ENCODE measurements around the gene VRK3. TPM values are rescaled to one million over a fixed set of nuclear protein-coding genes. Genes with fewer than 3 reads are reported as not detected.
"Not testable (repeated sequence)": the region's sequence is repeated elsewhere in the genome, so short reads cannot be mapped to it uniquely, and the experiment has no call there.

The VRK3 gene, protein sequence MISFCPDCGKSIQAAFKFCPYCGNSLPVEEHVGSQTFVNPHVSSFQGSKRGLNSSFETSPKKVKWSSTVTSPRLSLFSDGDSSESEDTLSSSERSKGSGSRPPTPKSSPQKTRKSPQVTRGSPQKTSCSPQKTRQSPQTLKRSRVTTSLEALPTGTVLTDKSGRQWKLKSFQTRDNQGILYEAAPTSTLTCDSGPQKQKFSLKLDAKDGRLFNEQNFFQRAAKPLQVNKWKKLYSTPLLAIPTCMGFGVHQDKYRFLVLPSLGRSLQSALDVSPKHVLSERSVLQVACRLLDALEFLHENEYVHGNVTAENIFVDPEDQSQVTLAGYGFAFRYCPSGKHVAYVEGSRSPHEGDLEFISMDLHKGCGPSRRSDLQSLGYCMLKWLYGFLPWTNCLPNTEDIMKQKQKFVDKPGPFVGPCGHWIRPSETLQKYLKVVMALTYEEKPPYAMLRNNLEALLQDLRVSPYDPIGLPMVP
- total RNA-seq (2014; rRNA removed; shearing (Covaris generic)), result 18.2 and 22.7 TPM in 2 replicates

DNA sequence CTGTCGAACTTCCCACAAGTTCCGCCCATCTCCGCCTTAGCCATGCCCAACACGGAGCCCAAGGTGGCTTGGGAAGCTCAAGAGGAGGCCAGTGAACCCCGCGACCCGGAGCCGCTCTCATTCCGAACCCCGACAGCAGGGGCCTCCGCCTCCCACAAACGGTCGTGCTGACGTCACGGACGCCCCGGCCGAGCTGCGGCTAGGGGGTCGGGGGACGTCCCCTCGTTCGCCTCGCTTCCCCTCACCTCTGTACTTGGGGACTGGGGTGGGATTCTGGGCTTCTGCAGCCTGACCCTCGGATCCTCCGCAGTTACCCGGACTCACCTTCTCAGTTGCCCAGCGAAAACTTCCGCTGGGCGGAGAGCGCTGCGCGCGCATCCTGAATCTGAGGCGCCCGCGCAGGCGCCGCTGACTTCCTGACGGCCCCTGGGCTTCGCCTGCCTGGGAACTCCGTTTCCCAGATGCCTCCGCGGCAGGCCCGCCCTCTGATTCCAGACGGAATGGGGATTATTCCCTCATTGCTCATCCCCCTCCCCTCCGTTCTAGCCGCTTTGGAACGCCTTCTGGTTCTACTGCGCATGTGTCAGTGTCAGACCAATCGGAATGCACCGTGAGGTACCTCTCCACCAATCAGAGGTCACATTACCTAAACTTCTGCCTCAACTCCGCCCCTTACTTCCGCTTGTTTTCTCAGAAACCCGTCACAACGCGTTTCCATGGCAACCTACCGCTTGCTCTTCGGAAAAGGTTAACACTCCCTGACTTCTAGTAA is at the start of gene VRK3:
VRK3 (minus strand) TSS at position 351 of the 772 bp plus-strand sequence. CDS start 9,210 bp downstream, outside the sequence.
- DNase-seq (ENCODE audit: low read depth), result peak; percentile 100

DNA sequence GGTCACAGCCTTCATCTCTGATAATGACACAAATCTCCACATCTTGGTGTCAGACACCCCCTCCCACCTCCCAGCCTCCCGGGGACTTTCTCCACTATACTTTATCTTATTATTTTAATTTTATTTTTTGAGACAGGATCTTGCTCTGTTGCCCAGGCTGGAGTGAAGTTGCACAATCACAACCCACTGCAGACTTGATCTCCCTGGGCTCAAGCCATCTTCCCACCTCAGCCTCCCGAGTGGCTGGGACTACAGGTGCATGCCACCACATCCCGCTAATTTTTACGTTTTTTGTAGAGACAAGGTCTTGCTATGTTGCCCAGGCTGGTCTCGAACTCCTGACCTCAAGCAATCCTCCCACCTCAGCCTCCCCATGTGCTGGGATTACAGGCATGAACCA is 43.2 kb upstream of the VRK3 start:
- not testable (repeated sequence) for DNase-seq (ENCODE audit: low read depth)

DNA sequence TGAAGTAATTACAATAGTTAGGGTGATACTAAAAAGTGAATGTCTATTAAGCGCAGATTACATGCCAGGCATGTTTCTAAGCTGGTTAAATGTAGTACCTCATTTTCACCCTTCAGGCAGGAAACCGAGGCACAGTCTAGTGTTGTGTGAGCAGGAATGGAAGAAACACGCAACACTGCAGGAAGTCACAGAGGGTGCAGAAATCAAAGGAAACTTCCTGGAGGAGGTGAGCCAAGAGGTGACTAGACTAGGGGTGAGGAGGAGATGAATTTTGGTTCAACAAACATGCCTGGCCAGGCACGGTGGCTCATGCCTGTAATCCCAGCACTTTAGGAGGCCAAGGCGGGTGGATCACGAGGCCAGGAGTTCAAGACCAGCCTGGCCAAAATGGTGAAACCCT is 42.4 kb upstream of the VRK3 start:
- no peak for DNase-seq (ENCODE audit: low read depth)

GRCh38 chr19:50065938-50066337 is 40.8 kb upstream of the VRK3 start:
- DNase-seq (ENCODE audit: low read depth), result no peak

- no peak for DNase-seq (ENCODE audit: low read depth)
Measured at GRCh38 chr19:50061650-50062049, 36.5 kb upstream of the VRK3 start.

- no peak for DNase-seq (ENCODE audit: low read depth)
Measured at GRCh38 chr19:50060107-50060506, 34.9 kb upstream of the VRK3 start.

DNA sequence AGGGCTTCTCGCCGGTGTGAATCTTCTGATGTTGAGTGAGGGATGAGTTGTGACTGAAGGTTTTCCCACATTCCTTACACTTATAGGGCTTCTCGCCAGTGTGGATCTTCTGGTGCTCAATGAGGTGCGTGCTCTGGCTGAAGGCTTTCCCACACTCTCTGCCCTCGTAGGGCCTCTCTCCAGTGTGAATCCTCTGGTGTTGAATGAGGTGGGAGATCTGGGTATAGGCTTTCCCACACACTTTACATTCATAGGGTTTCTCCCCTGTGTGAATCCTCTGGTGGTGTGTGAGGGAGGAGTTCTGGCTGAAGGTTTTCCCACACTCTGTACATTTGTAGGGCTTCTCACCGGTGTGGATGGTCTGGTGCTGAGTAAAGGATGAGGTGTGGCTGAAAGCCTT is 33.9 kb upstream of the VRK3 start:
- DNase-seq (ENCODE audit: low read depth), result no peak

- DNase-seq (ENCODE audit: low read depth), result no peak
Measured at GRCh38 chr19:50058425-50058824, 33.3 kb upstream of the VRK3 start.

- no peak for DNase-seq (ENCODE audit: low read depth)
Measured at GRCh38 chr19:50053119-50053518, 27.9 kb upstream of the VRK3 start.

- DNase-seq (ENCODE audit: low read depth), result no peak
Measured at GRCh38 chr19:50051964-50052363, 26.8 kb upstream of the VRK3 start.

GRCh38 chr19:50051228-50051895 is 26.2 kb upstream of the VRK3 start:
- not testable (repeated sequence) for DNase-seq (ENCODE audit: low read depth)

DNA sequence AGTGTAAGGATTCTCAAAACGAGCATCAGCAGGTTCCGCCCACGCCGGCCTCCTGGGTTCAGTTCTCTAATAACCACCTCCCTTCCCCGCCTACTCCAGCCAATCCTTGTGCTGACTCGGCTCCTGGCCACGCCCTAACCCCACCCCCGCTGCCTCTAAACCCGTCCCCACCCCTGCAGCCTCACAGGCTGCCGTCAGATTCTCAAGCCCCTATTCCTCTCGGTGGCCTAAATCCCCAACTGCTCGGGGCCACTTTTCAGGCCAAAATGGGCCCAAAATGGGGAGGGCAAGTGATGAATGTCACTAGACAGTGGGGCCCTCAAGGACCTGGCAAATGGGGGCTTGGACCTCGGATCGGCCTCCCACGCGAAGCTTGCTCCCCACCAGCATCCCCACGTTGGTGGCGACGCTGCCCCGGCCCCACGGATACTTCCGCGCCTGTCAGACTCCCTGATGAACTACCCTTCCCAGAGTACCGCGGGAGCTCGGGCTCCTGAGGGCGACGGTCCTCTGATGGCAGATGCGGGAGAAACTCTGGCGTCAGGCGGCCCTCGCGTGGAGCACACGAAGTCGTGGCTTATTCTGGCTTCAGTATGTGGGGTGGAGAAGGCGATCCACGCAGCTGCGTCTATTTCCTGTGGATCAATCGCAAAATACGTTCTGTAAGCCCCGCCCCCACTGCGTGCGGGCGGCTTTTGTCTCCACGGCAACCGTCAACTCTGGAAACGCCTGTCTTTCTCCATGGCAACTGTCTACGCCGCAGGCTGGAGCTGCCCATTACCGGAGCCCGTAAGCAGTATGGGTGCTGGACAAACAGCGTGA is 25.4 kb upstream of the VRK3 start:
- DNase-seq (ENCODE audit: low read depth), result peak; percentile 90

DNA sequence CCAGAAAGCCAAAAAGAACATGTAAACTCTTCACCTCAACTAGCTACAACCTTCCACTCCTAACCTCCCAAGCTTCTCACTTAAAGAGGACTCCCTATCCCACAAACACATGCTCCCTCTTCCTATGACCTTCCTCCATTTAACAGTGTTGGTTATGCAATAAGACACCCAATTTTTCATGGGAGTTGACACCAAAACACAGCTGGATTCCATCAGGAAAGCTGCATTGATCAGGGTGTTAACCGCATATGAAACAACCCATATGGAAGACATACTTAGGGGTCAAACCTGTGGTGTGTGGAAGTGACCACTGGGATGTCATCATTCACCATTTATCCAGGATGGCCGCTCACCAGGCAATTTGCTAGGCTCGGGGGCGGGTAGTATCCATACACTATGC is 22.5 kb upstream of the VRK3 start:
- no peak for DNase-seq (ENCODE audit: low read depth)

GRCh38 chr19:50046649-50047503 is 21.7 kb upstream of the VRK3 start:
- peak; percentile 61 for DNase-seq (ENCODE audit: low read depth)

DNA sequence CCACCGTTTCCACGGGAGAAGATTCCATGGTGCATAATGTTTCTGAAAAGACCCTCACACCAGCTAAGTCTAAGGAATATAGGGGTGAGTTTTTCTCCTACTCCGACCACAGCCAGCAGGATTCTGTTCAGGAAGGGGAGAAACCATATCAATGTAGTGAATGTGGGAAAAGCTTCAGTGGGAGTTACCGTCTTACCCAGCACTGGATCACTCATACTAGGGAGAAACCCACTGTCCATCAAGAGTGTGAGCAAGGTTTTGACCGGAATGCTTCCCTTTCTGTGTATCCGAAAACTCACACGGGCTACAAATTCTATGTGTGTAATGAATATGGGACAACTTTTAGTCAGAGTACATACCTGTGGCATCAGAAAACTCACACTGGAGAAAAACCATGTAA is 19.8 kb upstream of the VRK3 start:
- no peak for DNase-seq (ENCODE audit: low read depth)

- DNase-seq (ENCODE audit: low read depth), result no peak
Measured at GRCh38 chr19:50043967-50044366, 18.8 kb upstream of the VRK3 start.

- DNase-seq (ENCODE audit: low read depth), result no peak
Measured at GRCh38 chr19:50042363-50043024, 17.3 kb upstream of the VRK3 start.

GRCh38 chr19:50040967-50041366 is 15.8 kb upstream of the VRK3 start:
- no peak for DNase-seq (ENCODE audit: low read depth)

DNA sequence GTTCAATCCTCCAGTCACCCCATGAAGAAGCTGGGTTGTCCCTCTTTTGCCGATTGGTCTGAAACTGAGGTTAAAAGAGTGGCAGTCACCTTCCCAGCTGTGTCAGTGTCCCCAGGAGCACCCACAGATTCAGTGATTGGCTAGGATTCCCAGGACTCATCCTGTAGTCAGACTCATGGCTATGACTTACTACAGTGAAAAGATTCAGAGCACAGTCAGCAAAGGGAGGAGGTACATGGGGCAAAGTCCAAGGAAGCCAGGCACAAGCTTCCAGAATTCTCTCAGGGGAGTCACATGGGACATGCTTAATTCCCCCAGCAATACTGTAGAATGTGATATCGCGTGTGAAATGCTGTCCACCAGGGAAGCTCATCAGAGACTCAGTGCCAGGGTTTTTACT is 14.8 kb upstream of the VRK3 start:
- no peak for DNase-seq (ENCODE audit: low read depth)

GRCh38 chr19:50036908-50037307 is 11.7 kb upstream of the VRK3 start:
- no peak for DNase-seq (ENCODE audit: low read depth)

Measured in Daoy (cell line).